GM23248 (cell line): ENCODE results near the gene STAB2. TPM values are rescaled to one million over a fixed set of nuclear protein-coding genes. Genes with fewer than 3 reads are reported as not detected.

Source experiments
- DNase-seq: peaks from one replicate; pipeline ENCODE4 v3.0.0-alpha.2; 2015
- H2AFZ ChIP-seq: fragments of 200-600 bp; sonication (generic); 2 replicates; pipeline ENCODE4 v1.6.1; 2016; ENCODE audit warnings: antibody characterized with exemption
- H3F3A ChIP-seq: fragments of 200-600 bp; sonication (generic); 2 replicates; pipeline ENCODE4 v1.6.1; 2016; ENCODE audit warnings: mild to moderate bottlenecking, antibody characterized with exemption, mixed run types; ENCODE audit not compliant: insufficient read depth
- H3K27ac ChIP-seq: fragments of 200-600 bp; sonication (generic); 2 replicates; pipeline ENCODE4 v1.5.1; 2016; ENCODE audit warnings: mild to moderate bottlenecking
- H3K27me3 ChIP-seq: fragments of 200-600 bp; sonication (generic); replicated peaks from 2 replicates; pipeline ENCODE4 v1.6.1; 2016; ENCODE audit warnings: mild to moderate bottlenecking; ENCODE audit not compliant: insufficient read depth
- H3K36me3 ChIP-seq: fragments of 200-600 bp; sonication (generic); 2 replicates; pipeline ENCODE4 v1.6.1; 2016; ENCODE audit warnings: low read depth, mild to moderate bottlenecking
- H3K4me1 ChIP-seq: fragments of 200-600 bp; sonication (generic); 2 replicates; pipeline ENCODE4 v1.6.1; 2016; ENCODE audit warnings: mild to moderate bottlenecking; ENCODE audit not compliant: insufficient read depth
- H3K4me2 ChIP-seq: fragments of 200-600 bp; sonication (generic); one replicate; pipeline ENCODE4 v1.6.1; 2016; ENCODE audit warnings: mild to moderate bottlenecking; ENCODE audit not compliant: unreplicated experiment
- H3K4me3 ChIP-seq: fragments of 200-600 bp; sonication (generic); 2 replicates; pipeline ENCODE4 v1.5.1; 2016; ENCODE audit warnings: mild to moderate bottlenecking
- H3K79me2 ChIP-seq: fragments of 200-600 bp; sonication (generic); 2 replicates; pipeline ENCODE4 v1.6.1; 2016; ENCODE audit warnings: mild to moderate bottlenecking; ENCODE audit not compliant: insufficient read depth
- H3K9ac ChIP-seq: fragments of 200-600 bp; sonication (generic); 2 replicates; pipeline ENCODE4 v1.6.1; 2016; ENCODE audit warnings: mild to moderate bottlenecking
- H3K9me2 ChIP-seq: fragments of 200-600 bp; sonication (generic); 2 replicates; pipeline ENCODE4 v1.6.1; 2016; ENCODE audit warnings: mixed run types, mild to moderate bottlenecking, moderate library complexity; ENCODE audit not compliant: insufficient read depth
- H3K9me3 ChIP-seq: fragments of 200-600 bp; sonication (generic); one replicate; pipeline ENCODE4 v1.6.1; 2017; ENCODE audit warnings: low read depth
- H4K20me1 ChIP-seq: fragments of 200-600 bp; sonication (generic); 2 replicates; pipeline ENCODE4 v1.6.0; 2016; ENCODE audit not compliant: insufficient read depth
- EZH2 ChIP-seq: fragments of 200-600 bp; sonication (generic); IDR thresholded peaks from 2 replicates; pipeline ENCODE4 v1.6.1; 2018; ENCODE audit warnings: antibody characterized with exemption, mild to moderate bottlenecking; ENCODE audit not compliant: insufficient read depth, poor library complexity, severe bottlenecking
- EZH2phosphoT487 ChIP-seq: fragments of 200-600 bp; sonication (generic); IDR thresholded peaks from 2 replicates; pipeline ENCODE4 v1.6.1; 2018; ENCODE audit warnings: antibody characterized with exemption, moderate library complexity, mild to moderate bottlenecking, low read depth; ENCODE audit not compliant: insufficient read depth
- WGBS, 2 experiments: methylation state at CpG; one replicate each; pipeline ENCODE4 v1.1.6; 2015 to 2017; ENCODE audit warnings: low lambda C conversion rate in 2 of 2, low coverage in 1 of 2; ENCODE audit errors: missing lambda C conversion rate in 2 of 2; 5-methylcytosine and 5-hydroxymethylcytosine counted together
- in situ Hi-C: fragments of 300-500 bp; cut with MboI; formaldehyde crosslinking; loops from 2 replicates; pipeline ENCODE4 v1.15.0; 2020
- polyA plus RNA-seq: library from polyadenylated mRNA; unstranded; fragments of >200 nt; fragmentation: Nextera tagmentation; extraction: Ambion mirVana; gene quantifications from 2 replicates; pipeline ENCODE4 v1.2.1, GENCODE V29; 2016
- total RNA-seq: library from RNA; depleted of rRNA; stranded (reverse); fragments of >200 nt; shearing (Covaris generic); gene quantifications from 2 replicates; pipeline ENCODE4 v1.2.3, GENCODE V29; 2014

Gene STAB2
- total and polyA plus RNA-seq, 2 experiments from 2014 or later, result not detected

GRCh38 chr12:103571286-103571685, 15.8 kb upstream of the STAB2 start:
- H3K4me2 ChIP-seq, result no peak overlapping the region
- no peaks in the 10 kb centered on the region for H3K36me3 ChIP-seq
- H2AFZ ChIP-seq, result no peak overlapping the region
- H3K9me2 ChIP-seq, result no peaks in the 10 kb centered on the region
- H4K20me1 ChIP-seq, result no peaks in the 10 kb centered on the region
- no peaks in the 10 kb centered on the region for H3F3A ChIP-seq
- no peak overlapping the region for H3K4me3 ChIP-seq
- peaks cover 33% of the 10 kb centered on the region for H3K27me3 ChIP-seq
- no peaks in the 10 kb centered on the region for H3K79me2 ChIP-seq
- in situ Hi-C loops, result loop anchor here (25.0 kb wide), 1 partner anchor 1634 kb away; no protein-coding TSS in a partner anchor
- DNase-seq, result no peak
- WGBS, 2 experiments, result 36% methylated on average over 10 to 18 of the region's 18 CpGs
- H3K4me1 ChIP-seq, result no peaks in the 10 kb centered on the region
- H3K9ac ChIP-seq, result no peak overlapping the region
- H3K27ac ChIP-seq, result no peak overlapping the region
- no peak for TF ChIP-seq EZH2phosphoT487
- TF ChIP-seq EZH2, result no peak
- H3K9me3 ChIP-seq, result no peaks in the 10 kb centered on the region

DNA sequence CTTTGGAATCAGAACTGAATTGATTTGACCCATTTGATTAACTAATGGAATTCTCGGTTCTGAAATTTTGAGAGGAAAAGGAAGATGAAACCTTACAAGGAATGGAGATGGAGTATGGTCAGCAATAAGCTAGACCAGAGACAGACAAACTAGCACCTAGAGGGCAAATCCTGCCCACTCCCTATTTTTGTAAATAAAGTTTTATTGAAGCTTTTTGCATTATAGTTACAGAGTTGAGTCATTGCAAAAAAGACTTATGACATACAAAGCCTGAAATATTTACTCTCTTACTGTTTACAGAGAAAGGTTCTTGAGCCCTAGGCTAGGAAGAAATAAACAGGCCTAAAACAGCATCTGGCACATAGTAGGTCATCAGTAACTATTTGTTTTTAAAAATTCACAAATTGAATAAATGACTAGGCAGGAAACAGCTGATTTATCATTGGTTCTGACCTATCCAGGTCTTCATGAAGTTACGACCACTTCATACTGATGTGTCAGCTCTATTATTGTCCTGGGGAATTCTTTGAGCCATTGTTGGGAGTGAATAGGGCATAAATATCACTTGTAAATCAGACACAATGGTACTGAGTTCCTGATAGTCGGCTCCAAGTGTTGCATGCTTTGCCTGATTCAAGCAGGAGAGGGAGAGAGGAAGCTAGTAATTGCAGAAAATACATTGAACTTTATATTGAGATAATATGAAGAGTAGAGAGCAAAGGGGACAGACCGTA, 14.6 kb upstream of the STAB2 start:
- H3K4me3 ChIP-seq, result no peak overlapping the region
- no peak for TF ChIP-seq EZH2phosphoT487
- no peak for TF ChIP-seq EZH2
- H3K27ac ChIP-seq, result no peak overlapping the region
- H2AFZ ChIP-seq, result no peak overlapping the region
- no peak overlapping the region for H3K4me2 ChIP-seq
- H3K9me3 ChIP-seq, result no peaks in the 10 kb centered on the region
- peaks cover 33% of the 10 kb centered on the region for H3K27me3 ChIP-seq
- no peak overlapping the region for H3K9ac ChIP-seq
- DNase-seq, result no peak
- no peaks in the 10 kb centered on the region for H3K4me1 ChIP-seq
- no peaks in the 10 kb centered on the region for H3F3A ChIP-seq
- in situ Hi-C loops, result loop anchor here (25.0 kb wide), 1 partner anchor 1635 kb away; no protein-coding TSS in a partner anchor
- H3K79me2 ChIP-seq, result no peaks in the 10 kb centered on the region
- H3K36me3 ChIP-seq, result no peaks in the 10 kb centered on the region
- no peaks in the 10 kb centered on the region for H3K9me2 ChIP-seq
- H4K20me1 ChIP-seq, result no peaks in the 10 kb centered on the region
- 75 to 77% methylated on average over 4 of the region's 4 CpGs for WGBS, 2 experiments

DNA sequence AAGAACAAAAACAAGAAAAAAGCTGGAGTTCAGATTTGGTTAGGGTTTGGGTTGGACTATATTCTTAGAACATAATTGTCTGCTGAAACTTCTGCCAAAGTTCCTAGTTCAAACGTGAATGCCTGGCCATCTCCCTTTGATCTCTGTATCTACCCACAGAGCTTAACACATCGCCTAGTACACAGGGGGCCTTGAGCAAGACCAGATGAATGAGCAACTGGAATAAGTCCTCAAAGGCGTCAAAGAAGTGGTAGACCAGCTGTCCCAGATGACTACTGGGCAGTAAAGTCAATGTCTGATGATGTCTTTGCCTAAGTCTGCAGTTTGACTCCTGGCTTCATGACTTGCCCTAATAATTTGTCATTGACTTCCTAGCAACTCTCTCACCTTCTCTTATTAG, 13.9 kb upstream of the STAB2 start:
- H3K9me2 ChIP-seq, result no peaks in the 10 kb centered on the region
- no peak overlapping the region for H2AFZ ChIP-seq
- no peaks in the 10 kb centered on the region for H3K79me2 ChIP-seq
- H3K27me3 ChIP-seq, result peaks cover 33% of the 10 kb centered on the region
- no peaks in the 10 kb centered on the region for H3F3A ChIP-seq
- H3K4me3 ChIP-seq, result no peak overlapping the region
- WGBS, 2 experiments, result 30 to 34% methylated on average over 3 of the region's 3 CpGs
- in situ Hi-C loops, result loop anchor here (25.0 kb wide), 1 partner anchor 1636 kb away; no protein-coding TSS in a partner anchor
- TF ChIP-seq EZH2phosphoT487, result no peak
- TF ChIP-seq EZH2, result no peak
- H3K9me3 ChIP-seq, result no peaks in the 10 kb centered on the region
- H3K27ac ChIP-seq, result no peak overlapping the region
- H3K36me3 ChIP-seq, result no peaks in the 10 kb centered on the region
- no peak overlapping the region for H3K9ac ChIP-seq
- no peak overlapping the region for H3K4me2 ChIP-seq
- no peaks in the 10 kb centered on the region for H4K20me1 ChIP-seq
- H3K4me1 ChIP-seq, result no peaks in the 10 kb centered on the region
- no peak for DNase-seq

GRCh38 chr12:103578926-103579325, 8.1 kb upstream of the STAB2 start:
- DNase-seq, result no peak
- no peaks in the 10 kb centered on the region for H3K9me3 ChIP-seq
- H3F3A ChIP-seq, result no peaks in the 10 kb centered on the region
- H3K4me1 ChIP-seq, result no peaks in the 10 kb centered on the region
- H3K27ac ChIP-seq, result no peak overlapping the region
- TF ChIP-seq EZH2 (no peak), EZH2phosphoT487 (no peak)
- in situ Hi-C loops, result no loop called here
- H2AFZ ChIP-seq, result no peak overlapping the region
- no peaks in the 10 kb centered on the region for H3K36me3 ChIP-seq
- H3K9me2 ChIP-seq, result no peaks in the 10 kb centered on the region
- WGBS, 2 experiments, result 57 to 59% methylated on average over 2 of the region's 2 CpGs
- H4K20me1 ChIP-seq, result no peaks in the 10 kb centered on the region
- no peaks in the 10 kb centered on the region for H3K79me2 ChIP-seq
- H3K4me2 ChIP-seq, result no peak overlapping the region
- H3K4me3 ChIP-seq, result no peak overlapping the region
- peaks cover 8% of the 10 kb centered on the region; the same call in 1 of the 2 replicates for H3K27me3 ChIP-seq
- H3K9ac ChIP-seq, result no peak overlapping the region
